Type B pancreatic cell (in vitro differentiated cells): ENCODE results near the gene CCDC134. TPM values are rescaled to one million over a fixed set of nuclear protein-coding genes. Genes with fewer than 3 reads are reported as not detected.
A peak's percentile ranks its signal among the peaks of the same experiment; 100 is the strongest.

Experiments
- DNase-seq: peaks from one replicate; pipeline ENCODE4 v3.0.0; 2021; ENCODE audit warnings: mixed read lengths; ENCODE audit not compliant: unreplicated experiment; ENCODE audit errors: extremely low spot score
- H3K27ac Mint-ChIP-seq: 2 replicates; pipeline ENCODE4 v1.8.0; 2021; ENCODE audit warnings: mild to moderate bottlenecking, mixed read lengths
- H3K27me3 Mint-ChIP-seq: 2 replicates; pipeline ENCODE4 v1.8.0; 2021; ENCODE audit warnings: mixed read lengths
- H3K36me3 Mint-ChIP-seq: 2 replicates; pipeline ENCODE4 v1.8.0; 2021; ENCODE audit warnings: mixed read lengths
- H3K4me1 Mint-ChIP-seq: one replicate; pipeline ENCODE4 v1.8.0; 2021; ENCODE audit warnings: mixed read lengths; ENCODE audit not compliant: unreplicated experiment
- H3K4me3 Mint-ChIP-seq: 2 replicates; pipeline ENCODE4 v1.8.0; 2021; ENCODE audit warnings: mild to moderate bottlenecking, mixed read lengths
- H3K9me3 Mint-ChIP-seq: 2 replicates; pipeline ENCODE4 v1.8.0; 2021; ENCODE audit warnings: mixed read lengths
- CTCF ChIP-seq: fragments of 200-600 bp; sonication (generic); conservative IDR thresholded peaks from 2 replicates; pipeline ENCODE4 v1.5.0; 2021; ENCODE audit warnings: antibody characterized with exemption, mild to moderate bottlenecking
- total RNA-seq: library from RNA; stranded (reverse); gene quantifications from 2 replicates; pipeline ENCODE4 v1.2.1, GENCODE V29; 2021; ENCODE audit warnings: low replicate concordance

Gene CCDC134
- total RNA-seq, 1 donor from 2014 or later, result 19.6 TPM

GRCh38 chr22:41840216-41840615 lies 39.7 kb downstream of the CCDC134 start:
- Mint-ChIP-seq H3K27me3 (no peaks in the 10 kb centered on the region), H3K9me3 (no peaks in the 10 kb centered on the region), H3K27ac (peak overlapping the region; percentile 90), H3K36me3 (peaks cover 30% of the 10 kb centered on the region), H3K4me3 (peak overlapping the region; percentile 40), H3K4me1 (peaks cover 46% of the 10 kb centered on the region)
- no peak for DNase-seq
- no peak for TF ChIP-seq CTCF

- Mint-ChIP-seq H3K9me3 (no peaks in the 10 kb centered on the region), H3K4me1 (peaks cover 52% of the 10 kb centered on the region), H3K4me3 (peak overlapping the region; percentile 35), H3K27ac (peak overlapping the region; percentile 90), H3K27me3 (no peaks in the 10 kb centered on the region), H3K36me3 (peaks cover 25% of the 10 kb centered on the region)
- no peak for TF ChIP-seq CTCF
- no peak for DNase-seq
These were observed 40.7 kb downstream of the CCDC134 start for GRCh38 chr22:41841085-41841712.

GRCh38 chr22:41842996-41843970 lies 42.8 kb downstream of the CCDC134 start:
- H3K27me3 Mint-ChIP-seq, result no peaks in the 10 kb centered on the region
- H3K27ac Mint-ChIP-seq, result peak overlapping the region; percentile 47
- H3K4me1 Mint-ChIP-seq, result peaks cover 52% of the 10 kb centered on the region
- no peaks in the 10 kb centered on the region for H3K9me3 Mint-ChIP-seq
- H3K4me3 Mint-ChIP-seq, result no peak overlapping the region
- peaks cover 12% of the 10 kb centered on the region for H3K36me3 Mint-ChIP-seq
- DNase-seq, result no peak
- TF ChIP-seq CTCF, result no peak

GRCh38 chr22:41844036-41844435 lies 43.6 kb downstream of the CCDC134 start:
- no peak for DNase-seq
- Mint-ChIP-seq H3K4me3 (peak overlapping the region; percentile 71), H3K27ac (peak overlapping the region; percentile 95), H3K9me3 (no peaks in the 10 kb centered on the region), H3K36me3 (peaks cover 11% of the 10 kb centered on the region), H3K27me3 (no peaks in the 10 kb centered on the region), H3K4me1 (peaks cover 49% of the 10 kb centered on the region)
- TF ChIP-seq CTCF, result no peak

- DNase-seq, result no peak
- no peaks in the 10 kb centered on the region for H3K9me3 Mint-ChIP-seq
- H3K36me3 Mint-ChIP-seq, result peaks cover 6% of the 10 kb centered on the region
- H3K27me3 Mint-ChIP-seq, result no peaks in the 10 kb centered on the region
- peak overlapping the region; percentile 71 for H3K4me3 Mint-ChIP-seq
- peaks cover 44% of the 10 kb centered on the region for H3K4me1 Mint-ChIP-seq
- H3K27ac Mint-ChIP-seq, result peak overlapping the region; percentile 95
- TF ChIP-seq CTCF, result no peak
These were observed 44.0 kb downstream of the CCDC134 start for GRCh38 chr22:41844513-41844912.
